Stomach smooth muscle (tissue), 2 donors: ENCODE results near the gene QPRT.
"Not testable (repeated sequence)": the region's sequence is repeated elsewhere in the genome, so short reads cannot be mapped to it uniquely, and the experiment has no call there.

ENCODE experiments used
- H3K27ac ChIP-seq: one replicate; pipeline ENCODE4 v1.7.0; 2013; ENCODE audit warnings: mild to moderate bottlenecking, low read length, inconsistent platforms
- H3K27me3 ChIP-seq, 2 donors: one replicate each; pipeline ENCODE4 v1.7.0; 2013; ENCODE audit warnings: low read length in 2 of 2; ENCODE audit not compliant: insufficient read depth in 2 of 2, control insufficient read depth in 1 of 2
- H3K36me3 ChIP-seq, 2 donors: one replicate each; pipeline ENCODE4 v1.7.0; 2013; ENCODE audit warnings: low read length in 2 of 2; ENCODE audit not compliant: control insufficient read depth in 2 of 2, insufficient read depth in 2 of 2
- H3K4me1 ChIP-seq: one replicate; pipeline ENCODE4 v1.7.0; 2013; ENCODE audit warnings: low read length; ENCODE audit not compliant: control insufficient read depth, insufficient read depth
- H3K4me3 ChIP-seq, 2 donors: one replicate each; pipeline ENCODE4 v1.7.0; 2013; ENCODE audit warnings: low read length in 2 of 2
- H3K9ac ChIP-seq, 2 donors: one replicate each; pipeline ENCODE4 v1.7.0; 2013; ENCODE audit warnings: low read length in 2 of 2, mild to moderate bottlenecking in 1 of 2
- H3K9me3 ChIP-seq, 2 donors: one replicate each; pipeline ENCODE4 v1.7.0; 2013; ENCODE audit warnings: low read length in 2 of 2; ENCODE audit not compliant: control insufficient read depth in 2 of 2
- donor health status: healthy.
- donor health status: Pancreatic carcinoma.

The QPRT gene

DNA sequence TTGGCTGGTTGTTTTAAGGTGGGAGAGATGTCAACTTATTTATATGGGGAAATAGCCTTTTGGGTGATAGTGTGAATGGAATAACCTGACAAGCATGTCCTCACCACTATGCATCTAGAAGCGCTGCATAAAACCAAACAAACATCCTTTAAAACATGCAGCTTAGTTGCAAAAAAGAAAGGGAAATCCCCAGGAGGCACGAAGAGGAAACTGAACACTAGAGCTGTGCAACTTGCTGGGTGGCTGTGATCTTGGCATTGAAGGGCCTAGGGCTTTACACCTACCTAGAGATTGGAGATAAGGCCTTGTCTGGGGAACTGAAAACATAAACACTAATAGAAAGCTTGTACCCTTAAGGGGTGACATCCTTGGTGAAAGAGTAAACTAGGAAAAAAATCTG lies 59.5 kb downstream of the QPRT start:
- H3K4me1 ChIP-seq = no peaks in the 10 kb centered on the region
- no peak overlapping the region for H3K9ac ChIP-seq
- no peaks in the 10 kb centered on the region for H3K36me3 ChIP-seq
- peaks cover 0 to 3% of the 10 kb centered on the region in 2 donors for H3K9me3 ChIP-seq
- H3K4me3 ChIP-seq = no peak overlapping the region
- peaks cover 1 to 6% of the 10 kb centered on the region in 2 donors for H3K27me3 ChIP-seq
- no peak overlapping the region for H3K27ac ChIP-seq

DNA sequence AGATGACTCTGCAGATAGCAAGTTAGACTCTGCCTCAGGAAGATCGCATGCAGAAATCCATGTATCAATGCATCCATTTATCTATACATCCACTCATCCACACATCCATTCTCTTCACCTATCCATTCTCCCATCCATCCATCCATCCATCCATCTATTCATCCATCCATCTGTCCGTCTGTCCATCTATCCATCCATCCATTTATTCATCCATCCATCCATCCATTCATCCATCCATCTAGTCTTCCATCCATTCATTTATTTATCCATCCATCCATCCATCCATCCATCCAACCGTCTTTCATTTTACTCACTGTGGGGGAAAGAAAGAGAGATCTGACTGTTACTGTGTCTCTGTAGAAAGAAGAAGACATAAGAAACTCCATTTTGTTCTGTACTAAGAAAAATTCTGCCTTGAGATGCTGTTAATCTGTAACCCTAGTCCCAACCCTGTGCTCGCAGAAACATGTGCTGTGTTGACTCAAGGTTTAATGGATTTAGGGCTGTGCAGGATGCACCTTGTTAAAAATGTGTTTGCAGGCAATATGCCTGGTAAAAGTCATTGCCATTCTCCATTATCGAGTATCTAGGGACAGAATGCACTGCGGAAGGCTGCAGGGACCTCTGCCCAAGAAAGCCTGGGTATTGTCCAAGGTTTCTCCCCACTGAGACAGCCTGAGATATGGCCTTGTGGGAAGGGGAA lies 61.1 kb downstream of the QPRT start:
- H3K9me3 ChIP-seq, H3K36me3 ChIP-seq, H3K27me3 ChIP-seq, H3K9ac ChIP-seq, H3K4me1 ChIP-seq, H3K4me3 ChIP-seq, H3K27ac ChIP-seq: not testable (repeated sequence)

DNA sequence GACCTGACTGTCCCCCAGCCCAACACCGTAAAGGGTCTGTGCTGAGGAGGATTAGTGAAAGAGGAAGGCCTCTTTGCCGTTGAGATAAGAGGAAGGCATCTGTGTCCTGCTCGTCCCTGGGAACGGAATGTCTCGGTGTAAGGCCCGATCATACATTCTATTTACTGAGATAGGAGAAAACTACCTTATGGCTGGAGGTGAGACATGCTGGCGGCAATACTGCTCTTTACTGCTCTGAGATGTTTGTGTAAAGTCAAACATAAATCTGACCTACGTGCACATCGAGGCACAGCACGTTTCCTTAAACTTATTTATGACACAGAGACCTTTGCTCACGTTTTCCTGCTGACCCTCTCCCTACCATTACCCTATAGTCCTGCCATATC lies 61.6 kb downstream of the QPRT start:
- H3K9ac ChIP-seq, H3K4me3 ChIP-seq, H3K27me3 ChIP-seq, H3K36me3 ChIP-seq, H3K9me3 ChIP-seq, H3K27ac ChIP-seq, H3K4me1 ChIP-seq: not testable (repeated sequence)

DNA sequence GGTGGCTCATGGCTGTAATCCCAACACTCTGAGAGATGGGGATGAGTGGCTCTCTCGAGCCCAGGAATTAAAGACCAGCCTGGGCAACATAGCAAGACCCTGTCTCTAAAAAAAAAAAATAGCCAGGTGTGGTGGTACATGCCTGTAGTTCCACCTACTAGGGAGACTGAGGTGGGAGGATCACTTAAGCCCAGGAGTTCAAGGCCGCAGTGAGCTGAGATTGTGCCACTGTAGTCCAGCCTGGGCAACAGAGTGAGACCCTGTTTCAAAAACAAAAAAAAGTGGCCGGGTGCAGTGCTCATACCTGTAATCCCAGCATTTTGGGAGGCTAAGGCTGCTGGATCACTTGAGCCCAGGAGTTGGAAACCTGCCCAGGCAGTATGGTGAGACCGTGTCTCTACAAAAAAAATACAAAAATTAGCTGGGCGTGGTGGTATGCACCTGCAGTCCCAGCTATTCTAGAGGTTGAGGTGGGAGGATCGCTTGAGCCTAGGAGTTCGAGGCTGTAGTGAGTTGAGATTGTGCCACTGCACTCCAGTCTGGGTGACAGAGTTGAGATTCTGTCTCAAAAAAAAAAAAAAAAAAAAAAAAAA lies 63.8 kb downstream of the QPRT start:
- H3K27ac ChIP-seq = no peak overlapping the region
- no peaks in the 10 kb centered on the region for H3K36me3 ChIP-seq
- peaks cover 0 to 3% of the 10 kb centered on the region in 2 donors for H3K9me3 ChIP-seq
- H3K27me3 ChIP-seq = peaks cover 3% of the 10 kb centered on the region in 2 donors
- no peak overlapping the region for H3K4me3 ChIP-seq
- H3K4me1 ChIP-seq = no peaks in the 10 kb centered on the region
- no peak overlapping the region for H3K9ac ChIP-seq

DNA sequence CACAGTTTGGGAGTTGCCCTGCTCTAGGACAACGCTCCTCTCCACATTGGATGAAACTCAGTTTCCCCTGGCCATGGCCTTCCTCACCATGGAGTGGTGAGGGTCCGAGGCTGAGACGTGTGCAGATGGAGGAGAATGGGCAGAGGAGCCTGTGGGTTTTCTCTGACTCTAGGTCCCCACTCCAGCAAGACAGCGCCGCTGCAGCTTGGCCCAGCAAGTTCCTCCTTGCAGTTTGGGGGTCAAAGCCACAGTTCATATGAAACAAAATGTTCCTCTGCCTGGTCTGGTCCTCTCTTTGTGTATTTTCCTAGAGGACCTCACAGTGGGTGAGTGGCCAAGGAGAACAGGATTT lies 64.5 kb downstream of the QPRT start:
- Histone ChIP-seq H3K27me3 (peaks cover 3% of the 10 kb centered on the region in 2 donors), H3K27ac (no peak overlapping the region), H3K9ac (no peak overlapping the region), H3K4me3 (no peak overlapping the region), H3K4me1 (no peaks in the 10 kb centered on the region), H3K36me3 (no peaks in the 10 kb centered on the region), H3K9me3 (peaks cover 0 to 2% of the 10 kb centered on the region in 2 donors)

DNA sequence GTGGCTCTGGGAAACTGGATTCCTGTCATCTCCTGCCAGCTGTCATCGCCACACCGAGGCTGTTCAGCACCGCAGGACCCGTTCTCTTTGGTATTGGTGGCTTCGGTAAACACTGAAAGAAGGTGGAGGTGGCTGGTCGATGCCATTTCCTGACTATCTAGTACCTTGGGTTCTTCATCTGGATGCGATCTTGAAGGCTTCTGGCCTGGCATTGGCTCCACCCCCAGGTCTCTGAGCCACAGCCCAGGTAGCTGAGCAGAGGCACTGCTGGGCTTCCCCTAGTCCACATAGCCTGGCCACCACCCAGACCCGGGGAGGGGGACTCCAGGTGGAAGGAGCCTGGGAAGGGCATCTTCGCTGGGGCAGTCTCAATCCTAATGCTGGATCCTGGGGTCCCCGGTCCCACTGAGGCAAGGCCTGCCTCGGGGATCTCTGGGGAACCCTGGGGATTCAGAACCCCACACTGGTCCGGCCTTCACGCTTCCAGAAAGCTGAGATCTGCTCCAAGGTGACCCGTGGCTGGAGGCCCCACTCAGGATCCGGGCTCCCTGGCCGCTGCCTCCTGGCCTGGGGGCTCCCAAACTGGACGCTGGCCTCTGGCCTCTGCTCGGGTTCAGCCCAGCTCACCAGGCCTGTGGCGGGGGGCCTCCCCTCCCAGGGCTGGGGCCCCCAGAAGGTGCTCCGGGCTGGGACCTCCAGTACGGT lies 65.0 kb downstream of the QPRT start:
- Histone ChIP-seq H3K27me3 (peaks cover 3% of the 10 kb centered on the region in 2 donors), H3K9ac (no peak overlapping the region), H3K4me3 (no peak overlapping the region), H3K4me1 (no peaks in the 10 kb centered on the region), H3K9me3 (no peaks in the 10 kb centered on the region), H3K36me3 (no peaks in the 10 kb centered on the region), H3K27ac (no peak overlapping the region)

DNA sequence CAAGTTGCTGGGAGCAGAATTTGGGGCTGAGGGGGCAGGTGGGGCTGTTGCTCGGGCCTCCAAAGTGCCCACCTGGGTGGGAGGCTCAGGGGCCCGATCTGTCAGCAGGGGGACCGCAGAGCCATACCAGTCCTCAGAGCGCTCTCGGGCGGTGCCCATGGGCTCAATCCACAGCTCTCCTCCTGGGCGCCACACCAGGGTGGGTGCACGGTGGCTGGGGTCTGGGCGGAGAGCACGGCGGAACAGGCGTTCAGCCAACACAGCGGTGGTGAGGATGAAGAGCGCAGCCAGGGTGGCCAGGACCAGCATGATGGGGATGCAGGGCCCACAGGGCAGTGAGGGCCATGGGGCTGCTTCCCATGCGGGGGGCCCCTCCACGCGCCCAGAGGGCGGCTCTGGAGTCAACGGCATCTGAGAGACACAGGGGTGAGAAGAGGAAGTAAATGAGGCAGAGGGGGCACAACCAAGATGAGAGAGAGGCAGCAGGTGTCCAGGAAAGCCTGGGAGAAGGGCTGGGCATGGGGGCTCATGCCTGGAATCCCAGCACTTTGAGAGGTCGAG lies 65.6 kb downstream of the QPRT start:
- no peaks in the 10 kb centered on the region for H3K4me1 ChIP-seq
- H3K9me3 ChIP-seq = no peaks in the 10 kb centered on the region
- H3K27ac ChIP-seq = no peak overlapping the region
- H3K27me3 ChIP-seq = peaks cover 3% of the 10 kb centered on the region in 2 donors
- no peak overlapping the region for H3K9ac ChIP-seq
- no peak overlapping the region for H3K4me3 ChIP-seq
- no peaks in the 10 kb centered on the region for H3K36me3 ChIP-seq

DNA sequence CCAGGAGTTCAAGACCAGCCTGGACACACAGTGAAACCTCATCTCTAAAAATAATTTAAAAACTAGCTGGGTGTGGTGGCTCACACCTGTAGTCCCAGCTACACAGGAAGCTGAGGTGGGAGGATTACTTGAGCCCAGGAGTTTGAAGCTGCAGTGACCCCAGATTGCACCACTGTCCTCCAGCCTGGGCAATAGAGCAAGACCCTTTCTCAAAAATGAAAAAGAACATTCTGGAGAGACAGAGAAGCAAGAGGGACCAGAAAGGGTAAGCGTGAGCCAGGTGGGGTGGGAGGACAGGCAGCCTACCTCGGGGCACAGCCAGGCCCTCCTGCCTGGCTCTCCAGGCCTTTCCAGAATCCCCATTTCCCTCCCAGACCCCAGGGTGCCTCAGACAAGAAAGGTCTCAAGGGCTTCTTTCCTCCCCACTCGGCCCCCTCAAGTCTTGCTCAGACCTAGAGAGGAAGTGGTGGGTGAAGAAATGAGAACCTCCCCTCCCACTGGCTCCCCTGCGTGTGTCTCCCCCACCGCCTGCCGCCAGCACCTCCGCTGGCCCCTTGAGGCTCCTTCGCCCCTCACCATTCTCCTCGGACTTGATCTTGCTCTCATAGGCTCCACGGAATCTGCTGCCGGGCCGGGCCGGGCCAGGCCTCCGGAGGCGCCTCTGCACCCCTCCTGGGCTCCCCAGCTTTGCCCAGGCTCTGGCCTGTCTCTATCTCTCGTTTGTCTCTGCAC lies 66.3 kb downstream of the QPRT start:
- no peaks in the 10 kb centered on the region for H3K9me3 ChIP-seq
- H3K27ac ChIP-seq = no peak overlapping the region
- H3K36me3 ChIP-seq = no peaks in the 10 kb centered on the region
- no peaks in the 10 kb centered on the region for H3K4me1 ChIP-seq
- no peak overlapping the region for H3K9ac ChIP-seq
- no peak overlapping the region for H3K4me3 ChIP-seq
- peaks cover 3% of the 10 kb centered on the region in 2 donors for H3K27me3 ChIP-seq

DNA sequence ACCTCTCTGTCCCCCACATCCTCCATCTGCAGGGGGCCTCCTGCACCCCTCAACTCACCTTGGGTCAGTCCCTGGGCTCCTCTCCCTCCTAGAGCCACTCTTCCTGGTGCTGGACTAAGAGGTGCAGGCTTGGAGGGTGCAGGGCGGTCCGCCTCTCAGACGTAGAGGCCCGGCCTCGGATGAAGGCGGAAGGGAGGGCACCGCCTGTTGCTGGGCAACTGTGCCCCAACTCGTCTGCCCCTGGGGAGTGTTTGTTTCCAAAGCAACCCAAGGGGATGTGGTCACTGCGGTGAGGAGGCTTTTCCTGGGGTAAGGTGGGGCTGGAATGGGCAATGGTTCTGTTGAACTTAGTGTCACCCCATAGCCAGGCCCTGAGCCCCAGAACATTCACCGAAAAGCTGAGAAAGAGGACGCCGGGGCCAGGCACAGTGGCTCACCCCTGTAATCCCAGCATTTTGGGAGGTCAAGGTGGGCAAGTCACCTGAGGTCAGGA lies 66.9 kb downstream of the QPRT start, which contains the start of gene C16orf54:
C16orf54 (minus strand) TSS at position 138 of the 493 bp plus-strand sequence. CDS start 1,039 bp downstream, outside the sequence.
- Histone ChIP-seq H3K36me3 (no peaks in the 10 kb centered on the region), H3K4me3 (no peak within 1 kb of the TSS), H3K4me1 (no peaks in the 10 kb centered on the region), H3K27me3 (peaks cover 3% of the 10 kb centered on the region in 2 donors), H3K9ac (no peak within 1 kb of the TSS), H3K9me3 (no peaks in the 10 kb centered on the region), H3K27ac (no peak within 1 kb of the TSS)

DNA sequence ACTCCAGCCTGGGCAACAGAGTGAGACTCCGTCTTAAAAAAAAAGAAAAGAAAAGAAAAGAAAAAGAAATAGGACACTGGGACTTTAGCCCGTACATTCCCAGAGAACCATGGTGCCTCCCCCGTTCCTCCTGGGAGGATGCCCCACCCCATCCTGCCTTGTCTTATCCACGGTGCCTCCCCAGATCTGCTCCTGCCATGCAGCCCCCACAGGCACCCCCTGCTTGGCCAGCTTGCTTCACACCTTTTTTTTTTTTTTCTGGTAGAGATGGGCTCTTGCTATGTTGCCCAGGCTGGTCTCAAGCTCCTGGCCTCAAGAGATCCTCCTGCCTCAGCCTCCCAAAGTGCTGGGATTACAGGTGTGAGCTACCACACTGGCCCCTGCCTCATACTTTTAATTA lies 67.5 kb downstream of the QPRT start:
- H3K9ac ChIP-seq, H3K9me3 ChIP-seq, H3K36me3 ChIP-seq, H3K27ac ChIP-seq, H3K4me1 ChIP-seq, H3K4me3 ChIP-seq, H3K27me3 ChIP-seq: not testable (repeated sequence)
